NB4 (cell line): ENCODE data around the gene WDR20.

Source experiments
- DNase-seq: peaks from one replicate; pipeline ENCODE4 v3.0.0; 2010; ENCODE audit warnings: low read depth
- H3K4me3 ChIP-seq: one replicate; pipeline ENCODE4 v1.5.1; 2011; ENCODE audit warnings: mild to moderate bottlenecking, low read depth, low read length, moderate library complexity
- MYC ChIP-seq: IDR thresholded peaks from 2 replicates; pipeline ENCODE4 v1.6.1; 2011; ENCODE audit warnings: low read depth, low read length
- POLR2A ChIP-seq: IDR thresholded peaks from 2 replicates; pipeline ENCODE4 v1.6.1; 2011; ENCODE audit warnings: mild to moderate bottlenecking; ENCODE audit not compliant: insufficient read length; ENCODE audit errors: extremely low read depth
- TF ChIP-seq, protein P1 (sequence below): IDR thresholded peaks from one replicate; pipeline ENCODE4 v1.5.1; 2012; ENCODE audit warnings: low read depth, low read length
- TF ChIP-seq, protein P2 (sequence below): IDR thresholded peaks from 2 replicates; pipeline ENCODE4 v1.6.1; 2011; ENCODE audit warnings: low read depth, low read length

WDR20 gene

DNA sequence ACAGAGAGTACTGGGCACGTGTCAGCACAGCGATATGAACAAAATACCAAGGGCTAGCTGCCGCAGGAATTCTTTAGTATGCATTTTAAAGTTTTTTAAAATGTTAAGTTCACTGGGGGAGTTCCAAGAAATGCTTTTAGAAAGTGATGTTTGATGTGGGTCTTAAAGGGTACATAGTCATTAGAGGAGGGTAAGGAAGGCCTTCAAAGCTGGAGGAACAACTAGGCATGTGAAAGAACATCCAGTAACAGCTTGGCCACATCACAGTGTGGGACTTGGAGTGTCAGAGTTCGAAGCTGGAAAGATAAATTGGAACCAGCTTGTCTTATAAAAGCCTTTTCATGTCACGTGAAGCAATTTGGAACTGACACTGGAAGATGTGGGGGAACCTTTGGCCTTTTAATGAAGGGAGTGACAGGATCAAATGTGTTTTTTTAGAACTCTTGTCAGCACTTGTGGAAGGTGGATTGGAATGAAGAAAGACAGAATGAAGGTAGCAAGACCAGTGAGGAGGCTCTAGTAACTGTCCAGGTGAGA, 57.7 kb downstream of the WDR20 start:
- H3K4me3 ChIP-seq = no peak overlapping the region
- DNase-seq = no peak
- no peak for TF ChIP-seq POLR2A
- TF ChIP-seq MYC = no peak
- TF ChIP-seq, protein P1, sequence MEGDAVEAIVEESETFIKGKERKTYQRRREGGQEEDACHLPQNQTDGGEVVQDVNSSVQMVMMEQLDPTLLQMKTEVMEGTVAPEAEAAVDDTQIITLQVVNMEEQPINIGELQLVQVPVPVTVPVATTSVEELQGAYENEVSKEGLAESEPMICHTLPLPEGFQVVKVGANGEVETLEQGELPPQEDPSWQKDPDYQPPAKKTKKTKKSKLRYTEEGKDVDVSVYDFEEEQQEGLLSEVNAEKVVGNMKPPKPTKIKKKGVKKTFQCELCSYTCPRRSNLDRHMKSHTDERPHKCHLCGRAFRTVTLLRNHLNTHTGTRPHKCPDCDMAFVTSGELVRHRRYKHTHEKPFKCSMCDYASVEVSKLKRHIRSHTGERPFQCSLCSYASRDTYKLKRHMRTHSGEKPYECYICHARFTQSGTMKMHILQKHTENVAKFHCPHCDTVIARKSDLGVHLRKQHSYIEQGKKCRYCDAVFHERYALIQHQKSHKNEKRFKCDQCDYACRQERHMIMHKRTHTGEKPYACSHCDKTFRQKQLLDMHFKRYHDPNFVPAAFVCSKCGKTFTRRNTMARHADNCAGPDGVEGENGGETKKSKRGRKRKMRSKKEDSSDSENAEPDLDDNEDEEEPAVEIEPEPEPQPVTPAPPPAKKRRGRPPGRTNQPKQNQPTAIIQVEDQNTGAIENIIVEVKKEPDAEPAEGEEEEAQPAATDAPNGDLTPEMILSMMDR = no peak
- TF ChIP-seq, protein P2, sequence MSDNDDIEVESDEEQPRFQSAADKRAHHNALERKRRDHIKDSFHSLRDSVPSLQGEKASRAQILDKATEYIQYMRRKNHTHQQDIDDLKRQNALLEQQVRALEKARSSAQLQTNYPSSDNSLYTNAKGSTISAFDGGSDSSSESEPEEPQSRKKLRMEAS = no peak

DNA sequence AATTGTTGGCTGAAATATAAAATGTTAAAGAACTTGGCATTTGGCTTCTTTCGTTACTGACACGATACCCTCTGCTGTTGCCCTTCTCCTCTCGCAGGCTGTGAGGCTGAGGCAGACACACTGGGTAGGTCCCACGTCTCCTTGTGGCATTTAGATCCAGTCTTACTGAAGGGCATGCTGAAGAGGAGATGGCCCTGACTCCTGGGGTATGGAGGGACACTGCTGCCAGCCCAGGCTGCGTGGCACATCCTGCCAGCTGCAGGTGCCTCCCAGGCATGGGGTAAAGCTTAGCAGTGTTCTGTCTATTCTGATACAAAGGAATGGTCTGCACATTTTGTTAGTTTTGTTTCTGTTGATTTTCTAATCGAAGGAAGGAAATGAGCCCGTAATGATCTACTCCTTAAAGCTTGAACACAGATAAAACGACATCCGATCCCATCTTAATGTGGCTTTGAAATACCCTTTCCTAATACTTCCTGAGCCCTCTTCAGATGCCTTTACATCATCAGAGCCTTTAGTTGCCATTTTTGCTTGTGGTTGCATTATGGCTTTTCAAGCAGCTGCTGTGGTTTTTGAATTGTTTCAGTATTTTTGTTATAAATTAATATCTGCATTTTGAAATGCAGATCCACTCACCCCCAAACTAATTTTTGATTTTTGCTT, 61.1 kb downstream of the WDR20 start:
- H3K4me3 ChIP-seq = no peak overlapping the region
- TF ChIP-seq, protein P2 = no peak
- TF ChIP-seq MYC (no peak), POLR2A (no peak)
- TF ChIP-seq, protein P1 = no peak
- no peak for DNase-seq

DNA sequence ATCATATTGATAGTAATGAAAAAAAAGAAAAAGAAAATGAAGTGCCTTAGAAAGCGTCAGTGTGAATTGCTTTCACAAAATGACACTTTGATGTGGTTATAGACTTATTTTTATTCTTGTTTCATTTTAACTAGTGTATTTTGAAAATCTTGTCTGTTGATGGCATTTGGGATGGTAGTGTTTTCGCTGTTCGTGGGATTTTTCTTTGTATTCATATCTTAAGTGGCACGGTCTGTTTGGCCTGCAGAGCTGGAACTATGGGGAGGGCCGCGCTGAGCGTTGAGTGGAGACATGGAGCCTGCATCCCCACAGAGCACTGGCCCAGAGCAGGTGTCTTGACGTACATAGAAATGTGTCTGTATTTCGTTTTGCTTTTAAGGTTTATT, 61.6 kb downstream of the WDR20 start:
- TF ChIP-seq, protein P1 = no peak
- no peak for TF ChIP-seq MYC
- TF ChIP-seq, protein P2 = no peak
- H3K4me3 ChIP-seq = no peak overlapping the region
- DNase-seq = no peak

DNA sequence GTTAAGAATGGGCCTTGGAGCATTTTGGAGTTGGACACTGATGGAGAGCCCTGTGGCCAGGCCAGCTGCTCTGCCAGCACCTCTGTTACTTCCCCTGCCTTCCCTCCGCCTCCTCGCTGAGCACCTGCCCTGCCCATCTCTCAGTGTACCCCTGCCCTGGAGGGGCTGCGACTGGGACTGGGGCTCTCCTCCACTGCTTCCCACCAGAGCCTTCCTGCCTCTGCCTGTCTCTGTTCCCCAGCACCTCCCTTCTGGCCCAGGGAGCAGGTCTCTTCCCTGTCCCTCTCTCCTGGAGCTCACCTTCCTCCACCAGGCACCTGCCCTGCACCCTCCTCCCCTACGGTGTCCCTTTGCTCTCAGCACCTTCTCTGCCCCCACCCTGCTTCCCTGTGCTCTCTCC, 62.1 kb downstream of the WDR20 start:
- DNase-seq = no peak
- no peak overlapping the region for H3K4me3 ChIP-seq
- TF ChIP-seq MYC = no peak
- TF ChIP-seq, protein P1 = no peak
- no peak for TF ChIP-seq POLR2A
- TF ChIP-seq, protein P2 = no peak

DNA sequence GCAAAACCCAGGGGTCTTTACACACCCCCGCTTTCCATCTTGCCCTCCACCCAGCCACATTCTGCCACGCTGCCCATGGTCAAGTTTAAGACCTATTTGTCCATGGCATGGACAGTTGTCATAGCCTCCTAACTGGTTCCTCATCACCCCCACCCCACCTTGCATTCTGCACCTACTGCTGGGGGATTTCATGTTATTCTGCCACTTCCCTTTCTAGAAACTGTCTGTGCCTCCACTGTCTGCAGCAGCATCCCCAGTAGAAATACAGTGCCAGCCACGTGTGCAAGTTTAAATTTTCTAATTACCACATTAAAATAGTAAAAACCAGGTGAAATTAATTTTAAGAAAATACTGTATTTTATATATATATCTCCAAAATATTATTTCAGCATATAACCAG, 63.2 kb downstream of the WDR20 start:
- no peak overlapping the region for H3K4me3 ChIP-seq
- DNase-seq = no peak
- TF ChIP-seq MYC (no peak), POLR2A (no peak)
- TF ChIP-seq, protein P2 = no peak
- TF ChIP-seq, protein P1 = no peak
